HEK293 (cell line): ENCODE data around the gene F10.

Source experiments
- CTCF ChIA-PET: fragments of 350-600 bp; formaldehyde crosslinking; extraction: SDS; loops from one replicate; lab custom pipeline; 2021; ENCODE audit warnings: antibody characterized with exemption; lab: Yijun Ruan, JAX
- POLR2A ChIA-PET: fragments of 300-600 bp; formaldehyde crosslinking; extraction: SDS; loops from one replicate; lab custom pipeline; 2020; ENCODE audit warnings: antibody characterized with exemption, inconsistent platforms; lab: Yijun Ruan, JAX
- H3K27ac ChIP-seq: fragments of 200-500 bp; sonication (Bioruptor generic); 2 replicates; pipeline ENCODE4 v1.5.1; 2014; ENCODE audit warnings: low read depth, low read length, control low read depth, inconsistent platforms; ENCODE audit errors: extremely low read depth
- H3K36me3 ChIP-seq, 2 experiments: fragments of 200-500 bp in 1 of 2; sonication (Bioruptor generic) in 1 of 2; 1 replicate in 1 of 2; 2 replicates in 1 of 2; pipeline ENCODE4 v1.5.1; 2014 to 2017; ENCODE audit warnings: inconsistent platforms in 2 of 2, low read length in 2 of 2; ENCODE audit not compliant: control insufficient read depth in 2 of 2, insufficient read depth in 1 of 2
- H3K4me1 ChIP-seq: fragments of 200-500 bp; sonication (Bioruptor generic); 2 replicates; pipeline ENCODE4 v1.5.1; 2014; ENCODE audit warnings: mild to moderate bottlenecking, low read length, inconsistent platforms; ENCODE audit not compliant: control insufficient read depth, insufficient read depth
- H3K4me3 ChIP-seq: 2 replicates; pipeline ENCODE4 v1.5.1; 2011; ENCODE audit warnings: low read depth, mild to moderate bottlenecking, control low read depth, low read length, moderate library complexity
- H3K9me3 ChIP-seq: fragments of 200-500 bp; sonication (Bioruptor generic); 2 replicates; pipeline ENCODE4 v1.5.1; 2014; ENCODE audit warnings: low read depth, low read length, inconsistent platforms; ENCODE audit not compliant: control insufficient read depth, insufficient read depth
- BCL11B ChIP-seq: fragments of 450-650 bp; formaldehyde crosslinking; IDR thresholded peaks from 2 replicates; pipeline ENCODE4 v1.5.1; 2016; ENCODE audit warnings: low read depth, missing biosample characterization, missing genetic modification characterization
- KLF7 ChIP-seq: fragments of 450-650 bp; formaldehyde crosslinking; IDR thresholded peaks from 2 replicates; pipeline ENCODE4 v1.5.1; 2016; ENCODE audit warnings: missing biosample characterization, missing genetic modification characterization, borderline replicate concordance
- MYNN ChIP-seq: fragments of 450-650 bp; formaldehyde crosslinking; IDR thresholded peaks from 2 replicates; pipeline ENCODE4 v1.5.1; 2016; ENCODE audit warnings: missing biosample characterization, missing genetic modification characterization, borderline replicate concordance
- MZF1 ChIP-seq: fragments of 450-650 bp; formaldehyde crosslinking; IDR thresholded peaks from 2 replicates; pipeline ENCODE4 v1.5.1; 2017; ENCODE audit warnings: missing biosample characterization, missing genetic modification characterization, borderline replicate concordance
- ZBTB49 ChIP-seq: fragments of 450-650 bp; formaldehyde crosslinking; IDR thresholded peaks from 2 replicates; pipeline ENCODE4 v1.5.1; 2016; ENCODE audit warnings: missing biosample characterization, missing genetic modification characterization, low read depth
- ZNF114 ChIP-seq: fragments of 450-650 bp; formaldehyde crosslinking; IDR thresholded peaks from 2 replicates; pipeline ENCODE4 v1.5.0; 2017; ENCODE audit warnings: missing biosample characterization, missing genetic modification characterization
- ZNF155 ChIP-seq: fragments of 450-650 bp; formaldehyde crosslinking; IDR thresholded peaks from 2 replicates; pipeline ENCODE4 v1.5.1; 2016; ENCODE audit warnings: missing biosample characterization, missing genetic modification characterization
- ZNF324 ChIP-seq: fragments of 450-650 bp; formaldehyde crosslinking; IDR thresholded peaks from 2 replicates; pipeline ENCODE4 v1.5.1; 2016; ENCODE audit warnings: missing biosample characterization, missing genetic modification characterization
- ZNF391 ChIP-seq: fragments of 450-650 bp; formaldehyde crosslinking; IDR thresholded peaks from 2 replicates; pipeline ENCODE4 v1.5.1; 2016; ENCODE audit warnings: low read depth, missing biosample characterization, missing genetic modification characterization, borderline replicate concordance
- ZNF394 ChIP-seq: fragments of 450-650 bp; formaldehyde crosslinking; IDR thresholded peaks from 2 replicates; pipeline ENCODE4 v1.5.1; 2016; ENCODE audit warnings: missing biosample characterization, missing genetic modification characterization, mild to moderate bottlenecking, moderate library complexity, borderline replicate concordance
- ZNF501 ChIP-seq: fragments of 450-650 bp; formaldehyde crosslinking; IDR thresholded peaks from 2 replicates; pipeline ENCODE4 v1.5.1; 2016; ENCODE audit warnings: missing biosample characterization, missing genetic modification characterization
- ZNF510 ChIP-seq: fragments of 450-650 bp; formaldehyde crosslinking; IDR thresholded peaks from 2 replicates; pipeline ENCODE4 v1.5.1; 2018; ENCODE audit warnings: mild to moderate bottlenecking, missing genetic modification characterization, missing biosample characterization; ENCODE audit not compliant: insufficient replicate concordance
- ZNF560 ChIP-seq: fragments of 450-650 bp; formaldehyde crosslinking; IDR thresholded peaks from 2 replicates; pipeline ENCODE4 v1.5.1; 2017; ENCODE audit warnings: missing biosample characterization, missing genetic modification characterization, borderline replicate concordance
- ZNF621 ChIP-seq: fragments of 450-650 bp; formaldehyde crosslinking; IDR thresholded peaks from 2 replicates; pipeline ENCODE4 v1.5.1; 2017; ENCODE audit warnings: missing biosample characterization, missing genetic modification characterization
- ZNF639 ChIP-seq: fragments of 450-650 bp; formaldehyde crosslinking; IDR thresholded peaks from 2 replicates; pipeline ENCODE4 v1.5.1; 2016; ENCODE audit warnings: missing biosample characterization, missing genetic modification characterization
- ZNF645 ChIP-seq: fragments of 450-650 bp; formaldehyde crosslinking; IDR thresholded peaks from 2 replicates; pipeline ENCODE4; 2016; ENCODE audit warnings: missing biosample characterization, missing genetic modification characterization
- ZNF692 ChIP-seq: fragments of 450-650 bp; formaldehyde crosslinking; IDR thresholded peaks from 2 replicates; pipeline ENCODE4 v1.5.1; 2016; ENCODE audit warnings: missing biosample characterization, missing genetic modification characterization
- ZNF707 ChIP-seq: fragments of 450-650 bp; formaldehyde crosslinking; IDR thresholded peaks from 2 replicates; pipeline ENCODE4 v1.5.1; 2016; ENCODE audit warnings: missing biosample characterization, missing genetic modification characterization
- ZNF747 ChIP-seq: fragments of 450-650 bp; formaldehyde crosslinking; IDR thresholded peaks from 2 replicates; pipeline ENCODE4 v1.5.1; 2016; ENCODE audit warnings: missing biosample characterization, missing genetic modification characterization
- ZNF76 ChIP-seq: fragments of 450-650 bp; formaldehyde crosslinking; IDR thresholded peaks from 2 replicates; pipeline ENCODE4; 2016; ENCODE audit warnings: low read depth, missing biosample characterization, missing genetic modification characterization, borderline replicate concordance
- ZNF792 ChIP-seq: fragments of 450-650 bp; formaldehyde crosslinking; IDR thresholded peaks from 2 replicates; pipeline ENCODE4 v1.5.1; 2016; ENCODE audit warnings: missing biosample characterization, missing genetic modification characterization
- ZNF843 ChIP-seq: fragments of 450-650 bp; formaldehyde crosslinking; IDR thresholded peaks from 2 replicates; pipeline ENCODE4 v1.5.1; 2016; ENCODE audit warnings: missing biosample characterization, missing genetic modification characterization
- TF ChIP-seq, protein P1 (sequence below): fragments of 450-650 bp; formaldehyde crosslinking; IDR thresholded peaks from 2 replicates; pipeline ENCODE4 v1.5.1; 2017; ENCODE audit warnings: missing biosample characterization, missing genetic modification characterization
- TF ChIP-seq, protein P2 (sequence below): fragments of 450-650 bp; formaldehyde crosslinking; IDR thresholded peaks from 2 replicates; pipeline ENCODE4 v1.5.1; 2016; ENCODE audit warnings: missing biosample characterization, missing genetic modification characterization

The F10 gene

GRCh38 chr13:113176280-113176679 lies 53.7 kb downstream of the F10 start:
- H3K9me3 ChIP-seq: no peaks in the 10 kb centered on the region
- POLR2A ChIA-PET: interaction anchor here (1.1 kb wide), 1 partner anchor 23 kb away, joined by 3 read pairs; no protein-coding TSS in a partner anchor
- no peaks in the 10 kb centered on the region for H3K4me1 ChIP-seq
- no peak for TF ChIP-seq ZNF394 (tag by site-specific recombination)
- TF ChIP-seq ZNF560: no peak
- TF ChIP-seq ZNF155 (tag by site-specific recombination): no peak
- TF ChIP-seq MZF1 (tag by site-specific recombination): no peak
- no peak for TF ChIP-seq ZNF747
- TF ChIP-seq ZNF792: no peak
- no peak for TF ChIP-seq ZNF114
- no peak for TF ChIP-seq ZNF510 (tag by site-specific recombination)
- no peak for TF ChIP-seq BCL11B (tag by site-specific recombination)
- TF ChIP-seq ZNF843 (tag by site-specific recombination): no peak
- no peak for TF ChIP-seq KLF7 (tag by site-specific recombination)
- TF ChIP-seq ZNF645 (tag by site-specific recombination): no peak
- TF ChIP-seq, protein P1, sequence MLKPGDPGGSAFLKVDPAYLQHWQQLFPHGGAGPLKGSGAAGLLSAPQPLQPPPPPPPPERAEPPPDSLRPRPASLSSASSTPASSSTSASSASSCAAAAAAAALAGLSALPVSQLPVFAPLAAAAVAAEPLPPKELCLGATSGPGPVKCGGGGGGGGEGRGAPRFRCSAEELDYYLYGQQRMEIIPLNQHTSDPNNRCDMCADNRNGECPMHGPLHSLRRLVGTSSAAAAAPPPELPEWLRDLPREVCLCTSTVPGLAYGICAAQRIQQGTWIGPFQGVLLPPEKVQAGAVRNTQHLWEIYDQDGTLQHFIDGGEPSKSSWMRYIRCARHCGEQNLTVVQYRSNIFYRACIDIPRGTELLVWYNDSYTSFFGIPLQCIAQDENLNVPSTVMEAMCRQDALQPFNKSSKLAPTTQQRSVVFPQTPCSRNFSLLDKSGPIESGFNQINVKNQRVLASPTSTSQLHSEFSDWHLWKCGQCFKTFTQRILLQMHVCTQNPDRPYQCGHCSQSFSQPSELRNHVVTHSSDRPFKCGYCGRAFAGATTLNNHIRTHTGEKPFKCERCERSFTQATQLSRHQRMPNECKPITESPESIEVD (tag by site-specific recombination): no peak
- no peak for TF ChIP-seq ZNF621 (tag by site-specific recombination)
- TF ChIP-seq ZNF501: no peak
- TF ChIP-seq, all 188 proteins: peak for 0
- CTCF ChIA-PET: no interaction called here
- Histone ChIP-seq H3K4me3 (no peak overlapping the region), H3K27ac (no peak overlapping the region), H3K36me3 (peaks cover 0 to 82% of the 10 kb centered on the region in 2 experiments; a peak in 2 of 3 replicates)

GRCh38 chr13:113176822-113177221 lies 54.2 kb downstream of the F10 start:
- Histone ChIP-seq H3K27ac (no peak overlapping the region), H3K4me3 (no peak overlapping the region), H3K36me3 (peaks cover 0 to 81% of the 10 kb centered on the region in 2 experiments; a peak in 2 of 3 replicates), H3K4me1 (no peaks in the 10 kb centered on the region), H3K9me3 (no peaks in the 10 kb centered on the region)
- CTCF ChIA-PET: no interaction called here
- POLR2A ChIA-PET: no interaction called here
- no peak for TF ChIP-seq ZNF639 (tag by site-specific recombination)
- TF ChIP-seq ZNF76 (tag by site-specific recombination): no peak
- TF ChIP-seq ZNF391: no peak
- no peak for TF ChIP-seq ZBTB49
- no peak for TF ChIP-seq MYNN (tag by site-specific recombination)
- TF ChIP-seq ZNF707 (tag by site-specific recombination): no peak
- no peak for TF ChIP-seq ZNF692
- TF ChIP-seq ZNF394 (tag by site-specific recombination): no peak
- TF ChIP-seq ZNF324: no peak
- TF ChIP-seq, protein P2, sequence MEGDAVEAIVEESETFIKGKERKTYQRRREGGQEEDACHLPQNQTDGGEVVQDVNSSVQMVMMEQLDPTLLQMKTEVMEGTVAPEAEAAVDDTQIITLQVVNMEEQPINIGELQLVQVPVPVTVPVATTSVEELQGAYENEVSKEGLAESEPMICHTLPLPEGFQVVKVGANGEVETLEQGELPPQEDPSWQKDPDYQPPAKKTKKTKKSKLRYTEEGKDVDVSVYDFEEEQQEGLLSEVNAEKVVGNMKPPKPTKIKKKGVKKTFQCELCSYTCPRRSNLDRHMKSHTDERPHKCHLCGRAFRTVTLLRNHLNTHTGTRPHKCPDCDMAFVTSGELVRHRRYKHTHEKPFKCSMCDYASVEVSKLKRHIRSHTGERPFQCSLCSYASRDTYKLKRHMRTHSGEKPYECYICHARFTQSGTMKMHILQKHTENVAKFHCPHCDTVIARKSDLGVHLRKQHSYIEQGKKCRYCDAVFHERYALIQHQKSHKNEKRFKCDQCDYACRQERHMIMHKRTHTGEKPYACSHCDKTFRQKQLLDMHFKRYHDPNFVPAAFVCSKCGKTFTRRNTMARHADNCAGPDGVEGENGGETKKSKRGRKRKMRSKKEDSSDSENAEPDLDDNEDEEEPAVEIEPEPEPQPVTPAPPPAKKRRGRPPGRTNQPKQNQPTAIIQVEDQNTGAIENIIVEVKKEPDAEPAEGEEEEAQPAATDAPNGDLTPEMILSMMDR: no peak
